Activated CD4-positive, alpha-beta T cell treated with anti-CD3 and anti-CD28 coated beads, Interleukin-2, amount 50 U/mL, for 1 hour (primary cell): Measurements from ENCODE around the gene RPL3.

ENCODE experiments used
- DNase-seq: peaks from one replicate; pipeline ENCODE4 v3.0.0-alpha.2; 2020

The RPL3 gene

DNA sequence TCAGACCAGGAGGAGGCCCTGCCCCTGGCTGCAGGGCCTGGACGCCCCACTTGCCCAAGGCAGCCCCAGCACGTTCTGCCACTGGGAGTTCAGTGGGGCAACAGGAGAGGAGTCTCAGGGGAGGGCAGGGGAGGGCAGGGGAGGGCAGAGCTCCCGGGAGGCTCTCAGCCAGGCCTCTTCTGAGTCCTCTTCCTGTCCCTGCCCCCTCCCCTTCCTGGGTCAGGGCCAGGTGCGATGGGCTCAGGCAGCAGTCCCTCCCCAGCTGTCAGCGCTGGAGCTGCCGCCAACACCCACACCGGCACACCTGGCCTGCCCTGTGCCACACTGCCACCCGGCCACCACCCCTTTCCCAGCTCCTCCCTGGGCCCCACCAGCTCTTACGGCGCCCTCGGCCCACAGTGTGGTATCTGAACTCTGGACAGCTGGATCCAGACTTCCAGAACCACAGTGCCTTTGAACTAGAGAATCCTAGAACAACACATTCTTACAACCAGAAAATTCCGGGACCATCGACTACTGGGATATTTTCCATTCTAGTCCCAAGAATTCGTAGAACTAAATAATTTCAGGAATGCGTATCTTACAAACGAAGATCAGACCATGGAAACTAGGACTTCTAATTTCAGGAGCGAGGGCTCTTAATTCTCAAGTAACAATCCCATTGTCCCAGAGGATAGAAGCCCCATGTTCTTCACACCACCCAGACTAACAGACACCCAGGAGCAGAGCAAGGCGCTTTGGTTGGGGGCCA lies 21.8 kb downstream of the RPL3 start:
- DNase-seq = no peak

GRCh38 chr22:39296981-39297489 lies 22.4 kb downstream of the RPL3 start:
- DNase-seq = no peak

GRCh38 chr22:39296535-39296934 lies 22.9 kb downstream of the RPL3 start:
- no peak for DNase-seq

DNA sequence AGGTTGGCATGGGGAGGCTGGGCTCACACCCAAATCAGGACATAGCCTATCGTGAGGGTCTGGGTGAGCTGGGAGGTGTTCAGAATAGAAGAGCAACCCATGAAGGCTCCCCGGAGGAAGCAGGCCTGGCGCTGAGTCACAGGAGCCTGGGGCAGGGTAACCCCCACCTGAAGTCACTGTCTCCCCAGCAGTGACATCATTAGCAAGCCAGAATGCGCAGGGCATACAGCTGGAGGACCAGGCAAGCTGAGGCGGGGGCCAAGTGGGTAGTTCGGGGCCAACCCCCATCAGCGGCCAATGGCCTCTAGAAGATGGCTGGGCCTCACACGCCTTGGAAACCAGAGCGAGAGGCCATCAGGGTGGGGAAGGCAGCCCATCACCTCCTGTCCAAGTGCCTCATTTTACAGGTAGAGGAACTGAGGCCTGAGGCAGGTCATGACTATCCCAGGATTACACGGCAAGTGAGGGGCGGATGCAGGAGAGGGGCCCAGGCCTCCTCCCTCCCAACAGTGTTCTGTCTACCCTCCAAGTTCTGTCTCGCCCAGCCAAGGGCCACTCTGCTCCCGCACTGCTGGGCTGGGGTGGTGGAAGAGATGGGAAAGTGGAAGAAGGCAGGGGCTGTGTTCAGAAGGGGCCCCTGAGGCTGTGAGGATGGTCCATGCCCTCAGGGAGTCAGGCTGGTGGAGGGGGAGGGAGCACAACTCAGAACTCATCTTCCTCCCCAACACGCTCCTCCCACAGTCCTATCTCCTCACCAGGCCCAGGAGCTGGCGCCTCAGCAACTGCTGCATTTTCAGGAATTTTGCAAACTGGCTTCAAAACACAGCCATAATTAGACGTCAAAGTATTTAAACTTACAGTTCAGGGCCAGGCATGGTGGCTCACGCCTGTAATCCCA lies 24.6 kb downstream of the RPL3 start:
- no peak for DNase-seq

DNA sequence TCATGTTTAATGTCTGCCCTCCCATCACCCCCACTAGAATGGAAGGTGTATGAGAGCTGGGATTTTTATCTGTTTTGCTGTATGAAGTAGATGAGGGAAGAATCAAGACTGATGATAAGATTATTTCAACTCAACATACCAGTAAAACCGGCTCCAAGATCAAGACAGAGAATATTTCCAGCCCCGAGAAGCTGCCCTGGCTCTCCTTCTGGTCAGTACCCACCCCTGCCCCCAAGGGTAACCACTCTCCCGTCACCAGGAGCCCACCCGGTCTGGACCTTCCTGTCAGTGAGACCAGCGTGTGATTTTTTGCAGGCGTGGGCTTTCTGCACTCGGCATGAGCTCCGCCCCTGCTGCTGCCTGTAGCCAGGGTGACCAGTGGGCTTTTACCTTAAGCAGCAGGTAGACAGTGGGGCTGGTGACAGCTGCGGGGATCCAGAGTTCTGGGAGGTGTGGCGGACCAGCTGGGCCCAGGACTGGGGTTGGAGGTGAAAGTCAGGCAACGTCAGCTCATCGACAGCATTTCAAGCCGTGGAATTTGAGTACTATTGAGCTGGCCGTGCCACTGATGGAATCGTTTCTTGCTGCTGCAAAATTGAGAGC lies 25.6 kb downstream of the RPL3 start:
- no peak for DNase-seq

- no peak for DNase-seq
Observed at GRCh38 chr22:39292561-39293074, 26.8 kb downstream of the RPL3 start.

- DNase-seq = no peak
Observed at GRCh38 chr22:39292031-39292462, 27.4 kb downstream of the RPL3 start.

DNA sequence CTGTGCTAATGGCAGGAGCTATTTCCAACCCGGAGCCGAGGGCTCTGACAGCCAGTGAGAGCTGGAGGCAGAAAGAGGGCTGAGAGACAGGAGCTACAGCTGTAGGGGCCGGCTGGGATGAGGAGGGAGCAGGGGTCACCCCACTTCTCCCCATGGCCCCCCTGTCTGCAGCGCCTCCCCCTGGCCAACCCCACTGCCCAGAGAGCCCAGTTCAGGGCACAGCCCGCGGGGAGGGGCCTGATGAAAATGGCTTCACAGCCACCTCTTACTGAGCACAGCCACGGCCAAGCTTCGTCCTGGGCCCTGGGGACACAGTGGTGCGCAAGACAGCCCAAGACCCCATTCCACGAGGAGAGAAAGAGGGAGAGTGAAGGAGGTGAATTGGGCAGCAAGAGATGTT lies 27.9 kb downstream of the RPL3 start:
- no peak for DNase-seq

DNA sequence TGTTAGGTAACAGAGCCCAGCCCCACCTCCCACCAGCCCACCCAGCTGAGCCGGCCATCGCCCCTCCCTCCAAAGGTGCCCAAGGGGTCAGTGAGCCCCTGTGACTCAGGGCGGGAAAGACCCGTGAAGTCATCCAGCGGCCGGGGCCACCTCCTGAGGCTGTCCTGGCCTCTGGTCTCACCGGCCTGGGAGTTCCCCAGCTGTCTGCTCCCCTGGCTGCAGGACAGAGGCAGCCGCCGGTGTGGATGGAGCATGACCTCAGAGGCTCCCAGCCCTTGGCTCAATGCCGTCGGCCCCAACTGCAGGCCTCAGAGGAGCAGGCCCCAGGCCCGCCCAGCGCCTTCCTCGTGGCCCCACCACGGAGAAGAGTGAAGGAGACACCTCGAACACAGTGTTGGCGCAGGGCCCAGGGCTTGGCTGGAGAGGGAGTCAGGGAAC lies 28.7 kb downstream of the RPL3 start:
- DNase-seq = no peak

DNA sequence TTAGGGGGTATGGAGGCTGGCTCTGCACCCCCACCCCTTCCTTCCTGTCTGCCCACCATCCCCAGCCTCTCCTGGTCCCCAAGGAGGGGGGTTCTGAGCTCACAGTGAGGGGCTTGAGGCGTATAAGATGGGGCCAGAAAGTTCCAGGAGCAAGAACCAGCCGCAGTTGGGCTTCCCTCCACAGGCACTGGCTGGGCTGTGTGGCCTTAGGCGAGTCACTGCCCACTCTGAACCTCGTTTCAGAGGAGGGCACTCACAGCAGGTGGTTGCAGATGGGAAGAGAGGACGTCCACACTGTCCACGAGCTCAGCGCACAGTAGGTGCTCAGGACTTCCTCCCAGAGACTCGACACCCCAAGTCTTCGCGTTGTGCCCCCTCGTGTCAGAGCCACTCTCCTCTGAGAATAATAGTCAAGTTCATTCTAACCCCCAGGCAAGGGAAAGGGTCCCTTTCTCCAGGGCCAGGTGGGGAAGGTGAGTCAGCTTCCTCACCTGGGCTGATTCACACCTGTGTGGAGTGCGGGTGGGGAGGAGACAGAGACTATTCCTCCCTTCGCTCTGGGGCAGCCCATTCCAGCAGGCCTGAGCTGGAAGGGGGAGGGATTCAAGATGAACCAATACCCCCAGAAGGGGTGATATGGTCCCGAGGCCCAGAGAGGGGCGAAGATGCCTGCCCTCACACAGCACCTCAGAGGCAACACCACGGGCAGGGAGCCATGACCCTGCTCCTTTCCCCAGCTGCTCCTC lies 29.3 kb downstream of the RPL3 start:
- DNase-seq = no peak

- DNase-seq = no peak
Observed at GRCh38 chr22:39289533-39289932, 29.9 kb downstream of the RPL3 start.

DNA sequence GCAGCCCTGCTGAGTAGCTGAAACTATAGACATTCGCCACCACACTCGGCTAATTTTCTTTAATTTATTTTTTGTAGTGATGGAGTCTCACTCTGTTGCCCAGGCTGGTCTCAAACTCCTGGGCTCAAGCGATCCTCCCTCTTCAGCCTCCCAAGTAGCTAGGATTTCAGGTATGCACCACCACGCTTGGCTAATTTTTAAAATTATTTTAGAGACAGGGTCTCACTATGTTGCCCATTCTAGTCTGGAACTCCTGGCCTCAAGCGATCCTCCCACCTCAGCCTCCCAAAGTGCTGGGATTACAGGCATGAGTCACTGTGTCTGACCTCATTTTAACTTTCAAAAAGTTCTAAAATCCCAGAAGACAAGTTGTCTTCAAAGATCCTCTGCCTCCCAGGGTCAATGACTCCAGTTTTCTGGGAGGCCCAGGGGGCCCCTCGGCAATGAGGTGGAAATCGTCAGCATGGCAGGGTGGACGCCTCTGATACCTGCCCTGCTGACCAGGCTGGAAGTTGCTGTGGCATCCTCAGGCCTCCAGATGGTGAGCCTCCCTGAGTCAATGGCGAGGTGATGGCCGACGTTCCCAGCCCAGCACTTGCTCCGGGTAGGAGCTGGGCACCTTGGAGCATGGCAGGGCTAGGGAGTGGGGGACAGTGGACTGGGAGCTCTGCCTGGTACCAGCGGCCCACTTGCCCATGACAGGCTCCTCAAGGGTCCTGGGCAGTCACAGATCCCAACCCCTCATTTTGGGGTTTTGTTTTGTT lies 31.1 kb downstream of the RPL3 start:
- no peak for DNase-seq

- DNase-seq = no peak
Observed at GRCh38 chr22:39287076-39287725, 32.2 kb downstream of the RPL3 start.

DNA sequence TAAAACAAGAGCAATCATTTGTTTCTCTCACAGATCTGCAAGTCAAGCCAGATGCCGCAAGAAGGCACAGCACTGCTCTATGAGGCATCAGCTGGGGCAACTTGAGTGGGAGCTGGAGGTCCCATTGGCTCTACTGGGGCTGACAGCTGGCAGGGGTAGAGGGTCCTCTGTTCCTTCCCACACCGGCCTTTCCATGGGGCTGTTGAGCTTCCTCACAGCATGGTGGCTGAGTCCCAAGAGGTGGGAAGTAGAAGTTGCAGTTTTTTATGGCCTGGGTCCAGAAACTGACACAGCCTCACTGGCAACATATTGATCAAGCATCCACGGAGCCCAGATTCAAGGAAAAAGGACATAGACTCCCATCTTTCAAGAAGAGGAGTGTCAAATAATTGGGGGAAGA lies 34.4 kb downstream of the RPL3 start:
- no peak for DNase-seq

- no peak for DNase-seq
Observed at GRCh38 chr22:39284142-39284980, 35.1 kb downstream of the RPL3 start.

- DNase-seq = no peak
Observed at GRCh38 chr22:39283322-39284141, 35.9 kb downstream of the RPL3 start.

DNA sequence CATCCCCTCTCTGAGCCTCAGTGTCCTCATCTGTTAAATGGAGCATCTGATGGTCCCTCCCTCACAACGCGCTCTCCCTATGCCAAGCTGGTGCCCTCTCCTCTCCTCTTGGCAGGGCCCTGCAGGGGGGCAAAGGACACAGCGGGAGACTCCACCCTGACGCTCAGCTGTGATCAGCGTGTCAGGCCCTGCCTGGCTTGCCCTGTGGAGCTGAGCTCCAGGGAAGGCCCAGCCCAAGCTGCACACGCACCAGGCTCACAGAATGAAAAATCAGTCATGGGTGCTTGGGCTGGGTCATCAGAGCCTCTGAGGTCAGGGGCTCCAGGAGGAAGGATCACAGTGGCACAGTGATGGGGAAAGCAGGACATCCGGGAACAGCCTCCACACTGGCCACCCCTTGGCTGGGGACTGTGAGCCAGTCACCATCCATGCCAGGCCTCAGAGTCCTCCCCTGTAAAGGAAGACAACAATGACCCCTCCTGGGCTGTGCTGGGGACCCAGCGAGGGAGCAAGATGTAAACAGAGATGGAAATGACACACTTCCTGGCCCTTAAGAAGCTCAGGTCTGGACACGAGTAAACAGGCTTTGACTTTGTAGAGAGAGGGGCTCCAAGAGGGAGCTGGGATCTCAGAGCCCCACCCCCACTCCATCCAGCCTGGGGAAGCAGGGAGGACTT lies 36.6 kb downstream of the RPL3 start:
- no peak for DNase-seq

DNA sequence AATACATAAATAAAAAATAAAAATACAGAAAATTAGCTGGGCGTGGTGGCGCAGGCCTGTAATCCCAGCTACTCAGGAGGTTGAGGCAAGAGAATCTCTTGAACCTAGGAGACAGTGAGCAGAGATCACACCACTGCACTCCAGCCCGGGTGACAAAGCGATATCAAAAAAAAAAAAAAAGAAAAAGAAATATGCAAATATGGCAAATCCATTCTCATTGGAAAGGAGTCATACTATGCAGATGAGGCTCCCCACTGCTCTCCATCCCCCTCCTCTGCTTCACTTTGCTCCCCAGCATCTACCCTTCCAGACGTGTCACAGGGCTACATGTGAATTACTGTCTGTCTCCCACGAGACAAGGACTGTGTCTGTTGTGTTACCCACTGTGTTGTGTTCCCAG lies 38.3 kb downstream of the RPL3 start:
- DNase-seq = no peak

DNA sequence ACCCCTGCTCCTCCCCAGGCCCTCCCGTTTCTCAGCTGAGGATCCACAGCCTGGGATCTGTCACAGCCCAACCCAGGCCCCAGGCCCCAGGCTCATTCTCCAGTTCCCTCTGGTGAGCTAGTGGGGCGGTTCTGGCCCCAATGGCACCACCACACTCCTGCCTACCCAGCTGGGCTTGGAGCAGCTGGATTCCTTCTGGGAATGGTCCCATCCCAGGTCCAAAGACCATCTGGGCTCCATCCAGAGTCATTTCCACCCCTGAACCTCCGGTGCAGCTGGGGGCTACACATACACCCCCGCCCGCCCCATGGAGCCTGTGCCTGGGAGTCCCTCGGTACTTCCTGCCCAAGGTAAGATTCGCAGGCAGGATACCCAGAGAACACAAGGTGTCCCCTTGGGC lies 39.2 kb downstream of the RPL3 start:
- no peak for DNase-seq
